ENCODE data around the gene IKZF1.

IKZF1 gene

GRCh38 chr7:50357426-50357825 is 52.9 kb downstream of the IKZF1 start:
- H3K4me1 ChIP-seq (ENCODE audit: control extremely low read depth in 1 of 4, control insufficient read depth in 4 of 4, insufficient read depth in 4 of 4, low read length in 3 of 4) = peaks cover 23 to 97% (median 90%) of the 10 kb centered on the region in 4 experiments
- WGBS (ENCODE audit: insufficient coverage) = 96% methylated on average over 7 of the region's 8 CpGs
- no peak for DNase-seq
- ChIA-PET POLR2A (no interaction called here), CTCF (interaction anchor here (0.9 to 5.5 kb wide), 8 partner anchors 11 to 214 kb away, joined by 3 to 31 read pairs (median 7); no protein-coding TSS in a partner anchor)
- H3K4me3 ChIP-seq (ENCODE audit: control insufficient read depth in 1 of 7, extremely low read depth in 1 of 7, insufficient read depth in 4 of 7, low read depth in 2 of 7, low read length in 6 of 7) = no peak overlapping the region
- peak overlapping the region in 1 of 2 experiments; percentile 85 for H3K27ac ChIP-seq (ENCODE audit: insufficient read depth in 1 of 2, low read depth in 1 of 2, low read length in 2 of 2, poor library complexity in 1 of 2, severe bottlenecking in 2 of 2)
- no peaks in the 10 kb centered on the region for H3K9me3 ChIP-seq (ENCODE audit: control extremely low read depth in 1 of 5, control insufficient read depth in 4 of 5, insufficient read depth in 2 of 5, low read depth in 1 of 5, low read length in 4 of 5)
- H3K36me3 ChIP-seq (ENCODE audit: control insufficient read depth in 4 of 4, insufficient read depth in 4 of 4, low read length in 3 of 4) = peaks cover 9 to 63% (median 22%) of the 10 kb centered on the region in 4 experiments
- no peaks in the 10 kb centered on the region for H3K27me3 ChIP-seq (replicated peaks in 2 of 5; ENCODE audit: control insufficient read depth in 4 of 5, insufficient read depth in 5 of 5, low read length in 4 of 5)

GRCh38 chr7:50358041-50358705 is 53.7 kb downstream of the IKZF1 start:
- peaks cover 7 to 61% (median 23%) of the 10 kb centered on the region in 4 experiments for H3K36me3 ChIP-seq (ENCODE audit: control insufficient read depth in 4 of 4, insufficient read depth in 4 of 4, low read length in 3 of 4)
- no peaks in the 10 kb centered on the region for H3K27me3 ChIP-seq (replicated peaks in 2 of 5; ENCODE audit: control insufficient read depth in 4 of 5, insufficient read depth in 5 of 5, low read length in 4 of 5)
- H3K4me1 ChIP-seq (ENCODE audit: control extremely low read depth in 1 of 4, control insufficient read depth in 4 of 4, insufficient read depth in 4 of 4, low read length in 3 of 4) = peaks cover 22 to 97% (median 91%) of the 10 kb centered on the region in 4 experiments
- ChIA-PET CTCF (interaction anchor here (0.9 to 5.5 kb wide), 12 partner anchors 10 to 214 kb away, joined by 3 to 31 read pairs (median 5); no protein-coding TSS in a partner anchor), POLR2A (no interaction called here)
- no peaks in the 10 kb centered on the region for H3K9me3 ChIP-seq (ENCODE audit: control extremely low read depth in 1 of 5, control insufficient read depth in 4 of 5, insufficient read depth in 2 of 5, low read depth in 1 of 5, low read length in 4 of 5)
- DNase-seq = peak in 2 of 3 donors; percentile 31 to 43
- peak overlapping the region; percentile 27 to 85 for H3K27ac ChIP-seq (ENCODE audit: insufficient read depth in 1 of 2, low read depth in 1 of 2, low read length in 2 of 2, poor library complexity in 1 of 2, severe bottlenecking in 2 of 2)
- WGBS (ENCODE audit: insufficient coverage) = 49% methylated on average over 9 of the region's 13 CpGs
- no peak overlapping the region for H3K4me3 ChIP-seq (ENCODE audit: control insufficient read depth in 1 of 7, extremely low read depth in 1 of 7, insufficient read depth in 4 of 7, low read depth in 2 of 7, low read length in 6 of 7)

- Histone ChIP-seq H3K4me3 (ENCODE audit: control insufficient read depth in 1 of 7, extremely low read depth in 1 of 7, insufficient read depth in 4 of 7, low read depth in 2 of 7, low read length in 6 of 7) (no peak overlapping the region), H3K27ac (ENCODE audit: insufficient read depth in 1 of 2, low read depth in 1 of 2, low read length in 2 of 2, poor library complexity in 1 of 2, severe bottlenecking in 2 of 2) (peak overlapping the region; percentile 27 to 85)
- POLR2A ChIA-PET = interaction anchor here (0.7 kb wide), 1 partner anchor 17 kb away, joined by 8 read pairs; no protein-coding TSS in a partner anchor
Measured at GRCh38 chr7:50358779-50359178, 54.3 kb downstream of the IKZF1 start.

GRCh38 chr7:50359258-50359994 is 54.9 kb downstream of the IKZF1 start:
- CTCF ChIA-PET = interaction anchor here (0.7 to 5.3 kb wide), 14 partner anchors 9 to 210 kb away, joined by 3 to 31 read pairs (median 4); partner anchors contain the start of gene IKZF1
- peaks cover 6 to 60% (median 26%) of the 10 kb centered on the region in 4 experiments for H3K36me3 ChIP-seq (ENCODE audit: control insufficient read depth in 4 of 4, insufficient read depth in 4 of 4, low read length in 3 of 4)
- H3K9me3 ChIP-seq (ENCODE audit: control extremely low read depth in 1 of 5, control insufficient read depth in 4 of 5, insufficient read depth in 2 of 5, low read depth in 1 of 5, low read length in 4 of 5) = no peaks in the 10 kb centered on the region
- H3K4me1 ChIP-seq (ENCODE audit: control extremely low read depth in 1 of 4, control insufficient read depth in 4 of 4, insufficient read depth in 4 of 4, low read length in 3 of 4) = peaks cover 22 to 96% (median 86%) of the 10 kb centered on the region in 4 experiments
- DNase-seq = no peak
- H3K27me3 ChIP-seq (replicated peaks in 2 of 5; ENCODE audit: control insufficient read depth in 4 of 5, insufficient read depth in 5 of 5, low read length in 4 of 5) = no peaks in the 10 kb centered on the region
- WGBS (ENCODE audit: insufficient coverage) = 96% methylated on average over 8 of the region's 9 CpGs
- no peak overlapping the region for H3K4me3 ChIP-seq (ENCODE audit: control insufficient read depth in 1 of 7, extremely low read depth in 1 of 7, insufficient read depth in 4 of 7, low read depth in 2 of 7, low read length in 6 of 7)
- H3K27ac ChIP-seq (ENCODE audit: insufficient read depth in 1 of 2, low read depth in 1 of 2, low read length in 2 of 2, poor library complexity in 1 of 2, severe bottlenecking in 2 of 2) = peak overlapping the region in 1 of 2 experiments; percentile 85
- POLR2A ChIA-PET = interaction anchor here (0.7 kb wide), 1 partner anchor 18 kb away, joined by 8 read pairs; no protein-coding TSS in a partner anchor

More at GRCh38 chr7:50358779-50359178, 54.3 kb downstream of the IKZF1 start:
- Histone ChIP-seq H3K9me3 (ENCODE audit: control extremely low read depth in 1 of 5, control insufficient read depth in 4 of 5, insufficient read depth in 2 of 5, low read depth in 1 of 5, low read length in 4 of 5) (no peaks in the 10 kb centered on the region), H3K36me3 (ENCODE audit: control insufficient read depth in 4 of 4, insufficient read depth in 4 of 4, low read length in 3 of 4) (peaks cover 6 to 61% (median 29%) of the 10 kb centered on the region in 4 experiments), H3K27me3 (replicated peaks in 2 of 5; ENCODE audit: control insufficient read depth in 4 of 5, insufficient read depth in 5 of 5, low read length in 4 of 5) (no peaks in the 10 kb centered on the region), H3K4me1 (ENCODE audit: control extremely low read depth in 1 of 4, control insufficient read depth in 4 of 4, insufficient read depth in 4 of 4, low read length in 3 of 4) (peaks cover 22 to 97% (median 90%) of the 10 kb centered on the region in 4 experiments)
- WGBS (ENCODE audit: insufficient coverage) = 48% methylated on average over 3 of the region's 5 CpGs
- no peak for DNase-seq
- CTCF ChIA-PET = interaction anchor here (0.9 to 5.3 kb wide), 12 partner anchors 9 to 209 kb away, joined by 3 to 31 read pairs (median 4); no protein-coding TSS in a partner anchor

- no peak for DNase-seq
- Histone ChIP-seq H3K27ac (ENCODE audit: insufficient read depth in 1 of 2, low read depth in 1 of 2, low read length in 2 of 2, poor library complexity in 1 of 2, severe bottlenecking in 2 of 2) (peak overlapping the region in 1 of 2 experiments; percentile 74), H3K4me1 (ENCODE audit: control extremely low read depth in 1 of 4, control insufficient read depth in 4 of 4, insufficient read depth in 4 of 4, low read length in 3 of 4) (peaks cover 19 to 95% (median 83%) of the 10 kb centered on the region in 4 experiments)
Measured at GRCh38 chr7:50359995-50360925, 55.7 kb downstream of the IKZF1 start.

GRCh38 chr7:50362142-50362541 is 57.6 kb downstream of the IKZF1 start:
- H3K36me3 ChIP-seq (ENCODE audit: control insufficient read depth in 4 of 4, insufficient read depth in 4 of 4, low read length in 3 of 4) = peaks cover 9 to 71% (median 34%) of the 10 kb centered on the region in 4 experiments
- POLR2A ChIA-PET = interaction anchor here (0.6 to 1.5 kb wide), 5 partner anchors 10 to 58 kb away, joined by 3 to 6 read pairs (median 3); partner anchors contain the start of gene IKZF1

More at GRCh38 chr7:50359995-50360925, 55.7 kb downstream of the IKZF1 start:
- POLR2A ChIA-PET = interaction anchor here (1.3 kb wide), 1 partner anchor 56 kb away, joined by 3 read pairs; the partner anchor contains the start of gene IKZF1
- 68% methylated on average over 18 of the region's 20 CpGs for whole genome bisulfite sequencing (ENCODE audit: insufficient coverage)
- Histone ChIP-seq H3K36me3 (ENCODE audit: control insufficient read depth in 4 of 4, insufficient read depth in 4 of 4, low read length in 3 of 4) (peaks cover 5 to 60% (median 27%) of the 10 kb centered on the region in 4 experiments), H3K9me3 (ENCODE audit: control extremely low read depth in 1 of 5, control insufficient read depth in 4 of 5, insufficient read depth in 2 of 5, low read depth in 1 of 5, low read length in 4 of 5) (no peaks in the 10 kb centered on the region), H3K27me3 (replicated peaks in 2 of 5; ENCODE audit: control insufficient read depth in 4 of 5, insufficient read depth in 5 of 5, low read length in 4 of 5) (no peaks in the 10 kb centered on the region), H3K4me3 (ENCODE audit: control insufficient read depth in 1 of 7, extremely low read depth in 1 of 7, insufficient read depth in 4 of 7, low read depth in 2 of 7, low read length in 6 of 7) (no peak overlapping the region)
- CTCF ChIA-PET = interaction anchor here (0.7 to 2.9 kb wide), 10 partner anchors 8 to 154 kb away, joined by 3 to 20 read pairs (median 4); partner anchors contain the start of gene IKZF1

More at GRCh38 chr7:50362142-50362541, 57.6 kb downstream of the IKZF1 start:
- Histone ChIP-seq H3K27ac (ENCODE audit: insufficient read depth in 1 of 2, low read depth in 1 of 2, low read length in 2 of 2, poor library complexity in 1 of 2, severe bottlenecking in 2 of 2) (peak overlapping the region; percentile 48 to 74), H3K27me3 (replicated peaks in 2 of 5; ENCODE audit: control insufficient read depth in 4 of 5, insufficient read depth in 5 of 5, low read length in 4 of 5) (no peaks in the 10 kb centered on the region), H3K9me3 (ENCODE audit: control extremely low read depth in 1 of 5, control insufficient read depth in 4 of 5, insufficient read depth in 2 of 5, low read depth in 1 of 5, low read length in 4 of 5) (no peaks in the 10 kb centered on the region), H3K4me3 (ENCODE audit: control insufficient read depth in 1 of 7, extremely low read depth in 1 of 7, insufficient read depth in 4 of 7, low read depth in 2 of 7, low read length in 6 of 7) (peak overlapping the region in 2 of 7 experiments; percentile 17 to 27), H3K4me1 (ENCODE audit: control extremely low read depth in 1 of 4, control insufficient read depth in 4 of 4, insufficient read depth in 4 of 4, low read length in 3 of 4) (peaks cover 16 to 80% (median 66%) of the 10 kb centered on the region in 4 experiments)
- CTCF ChIA-PET = interaction anchor here (0.6 to 10.2 kb wide), 19 partner anchors 8 to 318 kb away, joined by 3 to 117 read pairs (median 4); no protein-coding TSS in a partner anchor
- DNase-seq = no peak
- 86% methylated on average over 3 of the region's 5 CpGs for WGBS (ENCODE audit: insufficient coverage)
